ENCODE measurements around the gene PAK2.
"Not testable (repeated sequence)": the region's sequence is repeated elsewhere in the genome, so short reads cannot be mapped to it uniquely, and the experiment has no call there.

PAK2 gene

DNA sequence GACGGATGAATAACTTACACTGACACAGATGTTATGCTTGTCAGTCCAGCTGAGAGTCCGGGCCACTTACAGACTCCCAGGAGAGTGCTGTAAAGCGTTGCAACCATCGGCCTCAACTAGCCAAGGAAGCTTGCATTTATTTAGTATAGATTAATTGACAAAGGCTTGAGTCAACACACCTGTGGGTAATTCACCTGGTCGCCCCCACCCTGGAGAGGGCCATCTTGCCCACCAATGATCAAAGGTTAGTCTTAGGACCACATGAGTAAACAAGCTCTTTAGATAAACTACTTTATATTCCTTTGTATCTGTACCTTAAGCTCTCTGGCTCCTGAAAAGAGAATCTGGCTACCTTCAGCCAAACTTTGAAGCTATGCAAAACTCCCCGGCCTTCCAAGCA is 51.0 kb downstream of the PAK2 start:
- no peak for DNase-seq

DNA sequence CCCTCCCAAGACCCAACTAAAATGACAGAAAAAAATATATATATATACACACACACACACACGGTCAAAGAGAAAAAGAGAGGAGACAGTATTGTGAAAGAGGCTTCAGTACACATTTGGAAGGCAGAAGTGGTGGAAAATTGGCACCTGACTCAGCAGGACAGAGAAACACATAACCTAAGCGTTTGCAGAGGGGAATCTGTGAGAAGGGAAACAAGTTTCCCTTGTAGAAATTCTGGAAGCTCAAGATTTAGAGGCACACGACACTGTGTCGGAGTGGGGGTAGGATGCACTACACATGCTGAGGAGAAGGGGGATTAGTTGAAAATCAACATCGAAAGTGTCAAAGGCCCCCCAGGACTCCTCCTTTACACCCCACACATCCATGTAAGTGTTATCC is 53.1 kb downstream of the PAK2 start:
- no peak for DNase-seq

GRCh38 chr3:196793246-196793645 is 53.6 kb downstream of the PAK2 start:
- no peak for DNase-seq

- DNase-seq = no peak
These were observed 54.8 kb downstream of the PAK2 start for GRCh38 chr3:196794467-196794866.

- no peak for DNase-seq
These were observed 56.7 kb downstream of the PAK2 start for GRCh38 chr3:196796317-196796716.

GRCh38 chr3:196800742-196801434 is 61.2 kb downstream of the PAK2 start:
- DNase-seq = no peak

DNA sequence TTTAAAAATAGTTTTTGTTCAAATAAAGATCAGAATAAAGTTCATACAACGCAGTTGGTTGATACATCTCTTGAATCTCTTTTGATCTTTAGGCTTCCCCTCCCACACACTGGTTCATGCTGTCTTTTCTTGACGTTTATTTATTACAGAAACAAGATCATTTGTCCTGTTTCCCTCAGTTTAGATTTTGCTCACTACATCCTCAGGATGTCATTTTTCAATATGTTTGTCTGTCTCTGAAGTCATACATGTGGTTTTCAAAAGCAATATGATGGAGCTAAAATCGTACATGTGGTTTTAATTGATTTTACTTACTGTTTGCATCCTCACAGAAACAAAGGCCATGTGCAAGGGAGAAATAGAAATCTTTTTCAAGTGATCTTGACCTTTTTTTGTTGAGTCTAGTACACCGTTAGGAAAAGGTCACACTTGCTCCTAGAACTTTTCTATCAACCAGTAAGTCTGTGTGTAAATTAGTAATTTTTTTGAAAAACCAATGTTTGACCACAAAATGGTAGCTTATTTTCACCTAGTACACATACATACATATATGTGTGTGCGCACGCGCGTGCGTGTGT is 64.3 kb downstream of the PAK2 start:
- DNase-seq = no peak

DNA sequence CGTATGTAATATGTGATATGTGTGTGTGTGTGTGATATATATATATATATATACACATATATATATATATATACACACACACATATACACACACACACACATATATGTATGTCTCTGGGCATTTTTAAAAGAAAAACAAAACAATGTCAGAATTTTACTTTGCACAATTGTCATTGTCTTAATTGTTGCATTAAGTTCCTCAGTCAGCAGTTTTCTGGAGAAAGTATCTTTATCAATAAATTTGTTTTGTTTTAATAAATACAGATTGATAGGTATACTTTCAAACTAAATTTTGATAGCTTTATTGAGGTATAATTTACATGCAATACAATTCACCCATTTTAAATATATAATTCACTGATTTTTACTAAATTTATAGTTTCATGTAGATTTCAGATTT is 65.1 kb downstream of the PAK2 start:
- DNase-seq = no peak

- DNase-seq = no peak
These were observed 71.4 kb downstream of the PAK2 start for GRCh38 chr3:196810963-196811581.

GRCh38 chr3:196812853-196813252 is 73.2 kb downstream of the PAK2 start:
- DNase-seq = no peak

- no peak for DNase-seq
These were observed 74.2 kb downstream of the PAK2 start for GRCh38 chr3:196813903-196814302.

DNA sequence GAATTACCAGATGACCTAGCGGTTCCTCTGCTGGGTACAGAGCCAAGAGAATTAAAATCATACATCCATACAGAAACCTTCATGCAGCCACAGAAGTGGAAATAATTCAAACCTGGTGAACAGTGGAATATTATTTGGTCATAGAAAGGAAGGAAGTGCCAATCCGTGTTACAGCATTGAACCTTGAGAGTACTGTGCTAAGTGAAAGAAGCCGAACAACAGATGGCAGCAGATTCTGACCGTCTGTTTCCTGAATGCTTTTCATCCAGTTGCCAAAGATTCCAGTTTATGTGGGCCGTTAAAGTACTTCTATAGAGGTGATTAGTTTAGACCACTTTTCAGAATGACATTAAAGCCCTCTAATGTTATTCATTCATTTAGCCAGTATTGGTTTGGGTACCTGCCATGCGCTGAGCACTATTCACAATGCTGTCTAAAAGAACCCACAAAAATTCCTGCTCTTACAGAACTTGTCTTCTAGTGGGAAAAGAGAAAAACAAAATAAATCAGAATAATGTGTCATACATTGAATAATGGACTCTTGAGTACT is 82.2 kb downstream of the PAK2 start:
- peak in 1 of 2 experiments; percentile 27 for DNase-seq

GRCh38 chr3:196829651-196830050 is 90.0 kb downstream of the PAK2 start:
- not testable (repeated sequence) for DNase-seq

GRCh38 chr3:196835086-196835485 is 95.4 kb downstream of the PAK2 start:
- no peak for DNase-seq

GRCh38 chr3:196836626-196837025 is 97.0 kb downstream of the PAK2 start:
- DNase-seq = not testable (repeated sequence)

GRCh38 chr3:196837819-196838420 is 98.3 kb downstream of the PAK2 start:
- peak; percentile 33 to 73 for DNase-seq

DNA sequence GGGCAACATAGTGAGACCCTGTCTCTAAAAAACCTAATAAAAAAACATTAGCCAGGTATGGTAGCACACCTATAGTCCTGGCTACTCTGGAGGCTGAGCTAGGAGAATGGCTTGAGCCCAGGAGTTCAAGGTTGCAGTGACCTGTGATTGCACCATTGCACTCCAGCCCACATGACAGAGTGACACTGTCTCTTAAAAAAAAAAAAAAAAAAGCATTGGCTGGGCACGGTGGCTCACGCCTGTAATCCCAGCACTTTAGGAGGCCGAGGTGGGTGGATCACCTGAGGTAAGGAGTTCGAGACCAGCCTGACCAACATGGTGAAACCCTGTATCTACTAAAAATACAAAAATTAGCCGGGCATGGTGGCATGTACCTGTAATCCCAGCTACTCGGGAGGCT is 99.7 kb downstream of the PAK2 start:
- not testable (repeated sequence) for DNase-seq

DNA sequence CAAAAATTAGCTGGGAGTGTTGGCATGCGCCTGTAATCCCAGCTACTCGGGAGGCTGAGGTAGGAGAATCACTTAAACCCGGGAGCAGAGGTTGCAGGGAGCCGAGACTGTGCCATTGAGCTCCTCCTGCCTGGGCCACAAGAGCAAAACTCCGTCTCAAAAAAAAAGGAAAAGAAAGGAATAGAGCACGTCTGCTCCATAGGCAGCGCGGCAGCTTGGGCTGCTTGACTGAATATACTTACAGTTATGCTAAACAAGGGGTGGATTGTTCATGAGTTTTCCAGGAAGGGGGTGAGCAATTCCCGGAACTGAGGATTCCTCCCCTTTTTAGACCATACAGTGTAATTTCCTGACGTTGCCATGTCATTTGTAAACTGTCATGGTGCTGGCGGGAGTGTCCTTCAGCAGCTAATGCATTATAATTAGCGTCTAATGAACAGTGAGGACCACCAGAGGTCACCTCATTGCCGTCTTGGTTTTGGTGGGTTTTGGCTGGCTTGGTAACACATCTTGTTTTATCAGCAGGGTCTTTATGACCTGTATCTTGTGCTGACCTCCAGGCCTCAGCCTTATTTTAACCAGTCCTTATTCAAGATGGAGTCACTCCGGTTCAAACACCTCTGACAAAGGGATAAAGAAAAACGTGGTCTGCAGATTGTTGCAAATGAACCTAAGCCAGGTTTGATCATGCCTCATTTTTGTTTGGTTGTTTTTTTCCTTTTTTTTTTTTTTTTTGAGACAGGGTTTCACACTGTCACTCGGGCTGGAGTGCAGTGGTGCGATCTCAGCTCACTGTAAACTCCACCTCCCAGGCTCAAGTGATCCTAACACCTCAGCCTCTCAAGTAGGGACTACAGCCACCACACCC is 103.1 kb downstream of the PAK2 start:
- peak in 1 of 2 experiments; percentile 14 for DNase-seq

DNA sequence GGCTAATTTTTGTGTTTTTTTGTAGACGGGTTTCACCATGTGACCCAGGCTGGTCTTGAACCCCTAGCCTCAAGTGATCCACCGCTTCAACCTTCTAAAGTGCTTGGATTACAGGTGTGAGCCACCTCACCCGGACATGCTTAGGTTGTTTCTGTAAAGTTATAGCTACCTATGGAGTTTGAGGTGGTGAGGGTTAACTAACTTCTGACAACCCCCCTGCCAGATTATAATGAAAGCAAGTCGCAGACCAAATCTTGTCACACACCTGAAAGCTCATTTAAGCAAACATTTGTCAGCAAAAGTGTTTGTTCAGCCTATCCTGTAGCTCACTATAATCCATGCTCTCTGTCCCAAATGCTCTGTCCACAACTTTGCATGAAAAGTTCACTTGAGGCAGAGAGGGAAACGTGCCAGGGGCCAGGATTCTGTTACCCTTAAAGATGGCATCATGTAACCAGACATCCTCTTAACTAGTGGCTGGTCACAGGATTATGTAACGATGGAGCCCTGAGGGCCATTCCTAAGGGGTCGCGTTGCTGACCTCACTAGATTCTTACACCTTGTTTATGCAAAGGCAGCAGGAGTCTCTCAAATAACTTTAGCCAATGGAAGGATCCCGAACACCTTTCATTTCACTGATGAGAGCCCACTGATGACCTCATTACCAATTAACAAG is 103.9 kb downstream of the PAK2 start:
- no peak for DNase-seq

DNA sequence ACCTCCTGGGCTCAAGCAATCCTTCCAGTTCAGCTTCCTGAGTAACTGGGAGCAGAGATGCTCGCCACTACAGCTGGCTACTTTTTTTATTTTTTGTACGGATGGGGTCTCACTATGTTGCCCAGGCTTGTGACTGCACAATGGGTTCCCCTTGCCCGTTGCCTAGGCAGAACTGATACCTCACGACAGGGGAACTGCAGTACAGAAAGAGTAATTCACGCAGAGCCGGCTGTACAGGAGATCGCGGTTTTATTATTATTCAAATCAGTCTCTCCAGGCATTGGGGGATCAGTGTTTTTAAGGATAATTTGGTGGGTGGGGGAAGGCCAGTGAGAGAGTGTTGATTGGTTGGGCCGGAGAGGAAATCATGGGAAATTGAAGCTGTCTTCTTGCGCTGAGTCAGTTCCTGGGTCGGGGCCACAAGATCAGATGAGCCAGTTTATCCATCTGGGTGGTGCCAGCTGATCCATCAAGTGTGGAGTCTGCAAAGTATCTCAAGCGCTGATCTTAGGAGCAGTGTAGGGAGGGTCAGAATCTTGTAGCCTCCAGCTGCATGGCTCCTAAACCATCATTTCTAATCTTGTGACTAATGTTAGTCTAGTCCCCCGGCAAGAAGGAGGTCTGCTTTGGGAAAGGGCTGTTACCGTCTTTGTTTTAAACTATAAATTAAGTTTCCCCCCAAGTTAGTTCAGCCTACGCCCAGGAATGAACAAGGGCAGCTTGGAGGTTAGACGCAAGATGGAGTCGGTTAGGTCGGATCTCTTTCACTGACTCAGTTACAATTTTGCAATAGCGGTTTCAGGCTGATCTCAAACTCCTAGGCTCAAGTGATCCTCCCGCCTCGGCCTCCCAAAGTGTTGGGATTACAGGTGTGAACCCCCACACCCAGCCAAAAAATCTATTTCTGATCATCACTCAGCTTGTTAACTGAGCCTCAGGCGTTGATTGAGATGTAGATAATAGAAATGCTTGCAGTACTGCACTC is 104.9 kb downstream of the PAK2 start:
- DNase-seq = not testable (repeated sequence)

- DNase-seq = not testable (repeated sequence)
These were observed 108.7 kb downstream of the PAK2 start for GRCh38 chr3:196848375-196848774.
